Epithelial cell of prostate (primary cell): ENCODE measurements around the gene CRHR2.
A peak's percentile ranks its signal among the peaks of the same experiment; 100 is the strongest.

Experiments used
- DNase-seq: peaks from one replicate; pipeline ENCODE4 v3.0.0-alpha.2; 2011; ENCODE audit warnings: low read depth, low spot score
- H3K27ac ChIP-seq: fragments of 450-650 bp; 2 replicates; pipeline ENCODE4 v1.5.1; 2017; ENCODE audit warnings: mild to moderate bottlenecking

Gene CRHR2

GRCh38 chr7:30634193-30634626, 48.0 kb downstream of the CRHR2 start:
- H3K27ac ChIP-seq: no peak overlapping the region
- no peak for DNase-seq

DNA sequence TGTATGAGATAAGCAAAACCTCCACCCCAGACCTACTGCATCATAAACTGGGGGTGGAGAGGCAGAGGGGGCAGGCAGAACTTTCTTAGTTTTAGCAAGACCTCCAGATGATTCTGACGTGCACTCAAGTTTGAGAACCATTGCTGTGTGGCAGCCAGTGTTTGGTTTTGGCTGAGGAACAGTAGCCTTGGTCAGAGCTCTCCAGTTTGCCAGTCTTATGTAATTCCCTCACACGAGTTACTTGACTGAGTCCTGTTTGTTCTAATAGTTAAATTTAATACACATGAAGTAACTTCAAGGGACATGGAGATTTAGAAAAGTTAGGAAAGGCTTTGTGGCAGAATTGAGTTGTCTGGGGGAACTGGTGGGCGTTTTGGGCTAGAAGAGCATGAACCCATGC, 49.0 kb downstream of the CRHR2 start:
- no peak for DNase-seq
- H3K27ac ChIP-seq: no peak overlapping the region

- no peak for DNase-seq
- H3K27ac ChIP-seq: no peak overlapping the region
These were observed 51.3 kb downstream of the CRHR2 start for GRCh38 chr7:30630986-30631385.

- no peak for DNase-seq
These were observed 55.2 kb downstream of the CRHR2 start for GRCh38 chr7:30627026-30627425.

GRCh38 chr7:30625283-30625682, 57.0 kb downstream of the CRHR2 start:
- no peak overlapping the region for H3K27ac ChIP-seq
- no peak for DNase-seq

More at GRCh38 chr7:30627026-30627425, 55.2 kb downstream of the CRHR2 start:
- H3K27ac ChIP-seq: no peak overlapping the region

DNA sequence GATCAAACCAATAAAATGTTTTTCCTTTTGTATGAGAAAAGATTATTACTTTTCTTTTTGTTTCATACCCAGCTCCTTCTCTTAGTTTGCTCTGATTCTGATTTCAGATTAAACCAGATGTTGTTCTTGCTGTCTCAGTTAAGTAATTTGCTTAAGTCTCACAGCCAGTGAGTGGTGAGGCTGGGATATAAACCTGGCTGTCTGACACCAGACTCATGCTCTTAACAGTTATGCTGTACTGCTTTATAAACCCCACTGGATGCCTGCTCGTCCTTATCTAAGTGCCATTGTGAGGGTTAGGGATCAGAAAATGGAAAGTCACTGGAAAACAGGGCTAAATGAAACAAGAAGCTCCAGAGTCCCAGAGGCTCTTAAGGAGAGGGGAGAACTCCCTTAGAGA, 63.3 kb downstream of the CRHR2 start:
- no peak overlapping the region for H3K27ac ChIP-seq
- no peak for DNase-seq

GRCh38 chr7:30618080-30618676, 64.1 kb downstream of the CRHR2 start:
- DNase-seq: no peak
- no peak overlapping the region for H3K27ac ChIP-seq

GRCh38 chr7:30617359-30617758, 64.9 kb downstream of the CRHR2 start:
- no peak overlapping the region for H3K27ac ChIP-seq
- DNase-seq: no peak

GRCh38 chr7:30616318-30616717, 65.9 kb downstream of the CRHR2 start:
- DNase-seq: no peak
- H3K27ac ChIP-seq: no peak overlapping the region

- DNase-seq: no peak
- peak overlapping the region; percentile 53 for H3K27ac ChIP-seq
These were observed 68.6 kb downstream of the CRHR2 start for GRCh38 chr7:30613366-30614325.

DNA sequence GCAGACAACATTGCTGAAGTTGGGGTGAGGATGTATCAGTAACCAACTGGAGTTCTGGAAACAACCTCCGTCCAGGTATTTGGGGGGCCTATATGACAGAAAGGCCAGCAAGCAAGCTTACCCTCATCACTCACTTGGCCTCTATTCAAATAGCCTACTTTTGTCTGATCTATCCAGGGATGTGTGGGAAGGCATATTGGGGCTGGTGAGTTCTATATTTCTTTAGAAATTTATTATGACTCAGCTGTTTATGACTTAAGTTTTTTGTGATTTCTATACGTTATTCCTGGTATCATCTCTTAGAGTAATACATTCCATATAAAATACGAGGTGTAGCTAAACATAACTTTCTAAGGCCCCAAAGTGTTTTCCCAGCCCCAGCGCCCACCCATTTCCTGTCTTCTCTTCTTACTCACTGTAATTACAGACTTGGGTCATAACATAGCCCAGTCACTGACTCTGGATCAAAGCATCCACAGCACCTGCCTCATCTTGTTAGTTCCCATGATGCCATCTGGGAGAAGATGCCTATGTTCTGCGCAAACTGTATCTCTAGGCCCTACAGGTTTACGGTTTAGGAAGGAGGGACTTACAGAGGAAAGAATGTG, 69.5 kb downstream of the CRHR2 start:
- peak; percentile 43 for DNase-seq
- peak overlapping the region; percentile 53 for H3K27ac ChIP-seq

DNA sequence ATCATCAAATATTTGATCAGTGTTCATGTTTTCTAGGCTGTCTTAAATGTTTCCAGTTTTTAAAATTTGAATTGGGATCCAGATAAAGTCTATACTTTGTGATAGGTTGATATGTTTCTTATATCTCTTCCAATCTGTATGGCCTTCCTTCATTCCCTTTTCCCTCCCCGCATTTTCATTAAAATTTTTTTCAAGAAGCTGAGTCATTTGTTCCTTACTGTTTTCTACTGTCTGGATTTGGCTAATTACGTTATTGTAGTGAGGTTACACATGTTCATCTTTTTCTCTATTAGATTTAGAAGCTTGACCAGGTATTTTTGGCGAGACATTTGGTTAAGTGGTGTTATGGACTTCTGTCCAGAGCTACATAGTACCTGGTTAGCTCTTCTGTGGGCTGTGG, 76.4 kb downstream of the CRHR2 start:
- no peak for DNase-seq
- no peak overlapping the region for H3K27ac ChIP-seq

DNA sequence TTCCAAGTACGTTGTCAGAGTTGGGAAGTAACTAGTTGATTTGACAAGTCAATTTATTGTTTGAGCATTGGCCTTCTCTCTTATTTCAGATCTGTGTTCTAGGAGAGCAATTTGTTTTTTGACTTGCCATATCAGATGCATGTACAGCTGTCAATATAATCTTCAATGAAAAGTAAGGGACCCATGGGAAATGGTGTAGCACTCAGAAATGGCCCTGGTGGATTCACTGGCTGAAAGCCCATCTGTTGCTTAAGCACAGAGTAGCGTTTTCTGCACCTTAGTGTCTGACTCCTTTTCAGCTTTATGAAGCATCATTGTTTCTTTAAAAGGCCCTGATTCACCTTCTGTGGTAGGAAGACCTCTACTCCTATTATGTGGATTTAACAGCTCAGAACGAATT, 77.4 kb downstream of the CRHR2 start:
- DNase-seq: no peak
- H3K27ac ChIP-seq: no peak overlapping the region
